Measurements from ENCODE around the gene NAALADL2. TPM values are rescaled to one million over a fixed set of nuclear protein-coding genes. Genes with fewer than 3 reads are reported as not detected.

The NAALADL2 gene
- total and polyA plus RNA-seq, 2 of the 8 experiments (the other 6 are each of a cell fraction or from before 2014, with no cell fraction given), result 0.12 to 0.22 TPM

GRCh38 chr3:175511219-175511785 lies 652.2 kb downstream of the NAALADL2 start:
- Histone ChIP-seq H2BK5ac (ENCODE audit: low read depth, low read length) (no peak overlapping the region), H3K9me3 (ENCODE audit: insufficient read depth in 2 of 2, low read depth in 1 of 2, low read length in 1 of 2) (no peaks in the 10 kb centered on the region), H3K14ac (ENCODE audit: insufficient read length) (no peak overlapping the region), H2AK5ac (ENCODE audit: low read depth, low read length) (no peak overlapping the region), H4K91ac (replicated peaks; ENCODE audit: insufficient read length, low read length) (no peak overlapping the region), H2BK12ac (ENCODE audit: low read depth, low read length) (no peak overlapping the region), H3K56ac (replicated peaks; ENCODE audit: insufficient read length, low read depth, low read length) (no peak overlapping the region), H3K79me1 (ENCODE audit: low read depth, low read length) (no peaks in the 10 kb centered on the region), H2AFZ (ENCODE audit: low read length) (no peak overlapping the region), H3K27ac (ENCODE audit: low read depth, low read length) (no peak overlapping the region), H3K4me1 (replicated peaks in 1 of 4; ENCODE audit: control insufficient read depth in 3 of 4, insufficient read depth in 4 of 4, low read length in 3 of 4) (0 out of 7 replicates have a peak, but pooled peaks cover 0 to 4% (median 0%) of the 10 kb centered on the region in 4 experiments), H3K4ac (replicated peaks; ENCODE audit: insufficient read length, low read depth, low read length) (no peak overlapping the region), H3K23ac (ENCODE audit: insufficient read length) (no peak overlapping the region), H2BK20ac (ENCODE audit: low read length) (no peak overlapping the region), H4K20me1 (replicated peaks in 1 of 2; ENCODE audit: control insufficient read depth in 1 of 2, insufficient read depth in 2 of 2, low read length in 2 of 2) (no peaks in the 10 kb centered on the region), H3K23me2 (ENCODE audit: low read depth, low read length) (no peaks in the 10 kb centered on the region), H4K5ac (ENCODE audit: insufficient read length, low read depth, low read length) (no peak overlapping the region), H2BK15ac (ENCODE audit: low read length) (no peak overlapping the region), H3K18ac (ENCODE audit: extremely low read depth, low read length) (no peak overlapping the region), H3K4me3 (ENCODE audit: extremely low read depth in 1 of 4, insufficient read depth in 2 of 4, low read depth in 3 of 4, low read length in 4 of 4) (no peak overlapping the region), H3K27me3 (replicated peaks in 1 of 4; ENCODE audit: control insufficient read depth in 3 of 4, extremely low read depth in 1 of 4, insufficient read depth in 3 of 4, low read length in 3 of 4) (no peaks in the 10 kb centered on the region), H3K4me2 (ENCODE audit: insufficient read depth in 1 of 2, low read depth in 2 of 2, low read length in 2 of 2) (no peak overlapping the region), H4K8ac (ENCODE audit: extremely low read depth, insufficient read depth, low read length) (no peak overlapping the region), H3K36me3 (ENCODE audit: control insufficient read depth in 2 of 4, insufficient read depth in 4 of 4, low read length in 3 of 4) (no peaks in the 10 kb centered on the region), H3K79me2 (ENCODE audit: control insufficient read depth in 1 of 2, insufficient read depth in 2 of 2, low read length in 2 of 2) (no peaks in the 10 kb centered on the region), H3K9ac (replicated peaks in 1 of 4; ENCODE audit: extremely low read depth in 1 of 4, low read depth in 3 of 4, low read length in 3 of 4) (no peak overlapping the region), H2BK120ac (replicated peaks; ENCODE audit: low read depth, low read length) (no peak overlapping the region)
- no peak for TF ChIP-seq JUND (IDR thresholded peaks at IDR 0.05; ENCODE audit: low read length)
- TF ChIP-seq NRF1 (IDR thresholded peaks at IDR 0.05; ENCODE audit: low read depth, low read length), result no peak
- no peak for TF ChIP-seq BACH1 (IDR thresholded peaks at IDR 0.05; ENCODE audit: low read length)
- TF ChIP-seq KDM4A (IDR thresholded peaks at IDR 0.05; ENCODE audit: low read depth, low read length, severe bottlenecking), result no peak
- TF ChIP-seq HDAC2 (IDR thresholded peaks at IDR 0.05; ENCODE audit: borderline replicate concordance in 1 of 2, low read depth in 2 of 2, low read length in 2 of 2), result no peak
- TF ChIP-seq, protein P1, sequence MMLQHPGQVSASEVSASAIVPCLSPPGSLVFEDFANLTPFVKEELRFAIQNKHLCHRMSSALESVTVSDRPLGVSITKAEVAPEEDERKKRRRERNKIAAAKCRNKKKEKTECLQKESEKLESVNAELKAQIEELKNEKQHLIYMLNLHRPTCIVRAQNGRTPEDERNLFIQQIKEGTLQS (IDR thresholded peaks at IDR 0.05; ENCODE audit: insufficient read depth, low read depth, low read length), result no peak
- no peak for TF ChIP-seq SIX5 (IDR thresholded peaks at IDR 0.05; ENCODE audit: low read depth, low read length)
- TF ChIP-seq POLR2AphosphoS5 (IDR thresholded peaks at IDR 0.05; ENCODE audit: low read depth, low read length), result no peak
- WGBS, 2 experiments (ENCODE audit: extremely low coverage in 1 of 2, insufficient coverage in 1 of 2, insufficient read length in 1 of 2, insufficient replicate concordance in 2 of 2, low coverage in 1 of 2, low lambda C conversion rate in 2 of 2, missing lambda C conversion rate in 1 of 2), result 81% methylated on average over 3 of the region's 3 CpGs; no CpG with 5 or more reads in 1 of the 2 experiments
- ChIA-PET POLR2A (ENCODE audit: partially characterized antibody) (no interaction called here), CTCF (ENCODE audit: partially characterized antibody) (no interaction called here)
- DNase-seq (ENCODE audit: low read depth in 1 of 2, low spot score in 2 of 2) (no peak), FAIRE-seq (no peak)
